Kidney epithelial cell (primary cell): ENCODE measurements around the gene TBX15. TPM values are rescaled to one million over a fixed set of nuclear protein-coding genes. Genes with fewer than 3 reads are reported as not detected.

Source experiments
- DNase-seq: peaks from one replicate; pipeline ENCODE4 v3.0.0-alpha.2; 2010; ENCODE audit warnings: low read depth
- H3K27me3 ChIP-seq: 2 replicates; pipeline ENCODE4 v1.6.0; 2011; ENCODE audit warnings: low read length; ENCODE audit not compliant: control insufficient read depth, insufficient read depth
- H3K36me3 ChIP-seq: 2 replicates; pipeline ENCODE4 v1.5.1; 2011; ENCODE audit warnings: low read length; ENCODE audit not compliant: control insufficient read depth, insufficient read depth
- H3K4me3 ChIP-seq: 2 replicates; pipeline ENCODE4 v1.5.1; 2011; ENCODE audit warnings: low read depth, mild to moderate bottlenecking, control low read depth, low read length
- CTCF ChIP-seq: IDR thresholded peaks from 2 replicates; pipeline ENCODE4 v1.5.1; 2011; ENCODE audit warnings: mild to moderate bottlenecking, moderate library complexity, low read length, control low read depth, inconsistent platforms; ENCODE audit not compliant: insufficient read depth, poor library complexity, severe bottlenecking
- total RNA-seq: library from RNA; depleted of rRNA; stranded (reverse); fragments of >200 nt; gene quantifications from 2 replicates; pipeline ENCODE4 v1.2.3, GENCODE V29; 2015

TBX15 gene
- total RNA-seq, 1 donor from 2014 or later: not detected

- H3K4me3 ChIP-seq: no peak overlapping the region
- TF ChIP-seq CTCF: no peak
- peaks cover 2% of the 10 kb centered on the region for H3K27me3 ChIP-seq
- DNase-seq: no peak
- H3K36me3 ChIP-seq: no peaks in the 10 kb centered on the region
Measured at GRCh38 chr1:118926261-118926660, 61.9 kb downstream of the TBX15 start.

- no peak for TF ChIP-seq CTCF
- no peak for DNase-seq
- H3K27me3 ChIP-seq: peaks cover 2% of the 10 kb centered on the region
- no peak overlapping the region for H3K4me3 ChIP-seq
- no peaks in the 10 kb centered on the region for H3K36me3 ChIP-seq
Measured at GRCh38 chr1:118925651-118926050, 62.5 kb downstream of the TBX15 start.

GRCh38 chr1:118923319-118923718, 64.8 kb downstream of the TBX15 start:
- Histone ChIP-seq H3K36me3 (no peaks in the 10 kb centered on the region), H3K27me3 (peaks cover 2% of the 10 kb centered on the region), H3K4me3 (no peak overlapping the region)
- TF ChIP-seq CTCF: no peak
- no peak for DNase-seq

GRCh38 chr1:118921994-118922393, 66.1 kb downstream of the TBX15 start:
- H3K36me3 ChIP-seq: no peaks in the 10 kb centered on the region
- peaks cover 2% of the 10 kb centered on the region for H3K27me3 ChIP-seq
- no peak for DNase-seq
- no peak overlapping the region for H3K4me3 ChIP-seq
- no peak for TF ChIP-seq CTCF

- no peak for TF ChIP-seq CTCF
- peaks cover 2% of the 10 kb centered on the region for H3K27me3 ChIP-seq
Measured at GRCh38 chr1:118920124-118920717, 67.9 kb downstream of the TBX15 start.

GRCh38 chr1:118918940-118919259, 69.2 kb downstream of the TBX15 start:
- no peaks in the 10 kb centered on the region for H3K27me3 ChIP-seq
- H3K4me3 ChIP-seq: no peak overlapping the region
- H3K36me3 ChIP-seq: no peaks in the 10 kb centered on the region
- no peak for DNase-seq
- no peak for TF ChIP-seq CTCF

More at GRCh38 chr1:118920124-118920717, 67.9 kb downstream of the TBX15 start:
- Histone ChIP-seq H3K4me3 (no peak overlapping the region), H3K36me3 (no peaks in the 10 kb centered on the region)
- no peak for DNase-seq
